Retinal pigment epithelial cell (primary cell): ENCODE data around the gene FOXD1.
"Not testable (repeated sequence)": the region's sequence is repeated elsewhere in the genome, so short reads cannot be mapped to it uniquely, and the experiment has no call there.

Source experiments
- DNase-seq: peaks from one replicate; pipeline ENCODE4 v3.0.0-alpha.2; 2010; ENCODE audit warnings: low read depth
- H3K4me3 ChIP-seq: 2 replicates; pipeline ENCODE4 v1.5.1; 2011; ENCODE audit warnings: mild to moderate bottlenecking, low read length, control low read depth, moderate library complexity
- TF ChIP-seq, protein P1 (sequence below): conservative IDR thresholded peaks from 2 replicates; pipeline ENCODE4 v1.5.1; 2011; ENCODE audit warnings: low read depth, low read length, control low read depth, inconsistent platforms

The FOXD1 gene

DNA sequence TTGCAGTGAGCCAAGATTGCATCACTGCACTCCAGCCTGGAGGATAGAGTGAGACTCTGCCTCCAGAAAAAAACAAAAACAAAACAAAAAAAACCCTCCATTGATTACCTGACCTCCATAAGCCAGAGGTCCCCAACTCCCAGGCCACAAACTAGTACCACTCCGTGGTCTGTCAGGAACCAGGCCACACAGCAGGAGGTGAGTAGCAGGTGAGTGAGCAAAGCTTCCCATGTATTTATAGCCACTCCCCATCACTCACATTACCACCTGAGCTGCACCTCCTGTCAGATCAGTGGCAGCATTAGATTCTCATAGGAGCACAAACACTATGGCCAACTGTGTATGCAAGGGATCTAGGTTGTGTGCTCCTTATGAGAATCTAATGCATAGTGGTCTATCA is 35.9 kb upstream of the FOXD1 start:
- DNase-seq: no peak
- TF ChIP-seq, protein P1, sequence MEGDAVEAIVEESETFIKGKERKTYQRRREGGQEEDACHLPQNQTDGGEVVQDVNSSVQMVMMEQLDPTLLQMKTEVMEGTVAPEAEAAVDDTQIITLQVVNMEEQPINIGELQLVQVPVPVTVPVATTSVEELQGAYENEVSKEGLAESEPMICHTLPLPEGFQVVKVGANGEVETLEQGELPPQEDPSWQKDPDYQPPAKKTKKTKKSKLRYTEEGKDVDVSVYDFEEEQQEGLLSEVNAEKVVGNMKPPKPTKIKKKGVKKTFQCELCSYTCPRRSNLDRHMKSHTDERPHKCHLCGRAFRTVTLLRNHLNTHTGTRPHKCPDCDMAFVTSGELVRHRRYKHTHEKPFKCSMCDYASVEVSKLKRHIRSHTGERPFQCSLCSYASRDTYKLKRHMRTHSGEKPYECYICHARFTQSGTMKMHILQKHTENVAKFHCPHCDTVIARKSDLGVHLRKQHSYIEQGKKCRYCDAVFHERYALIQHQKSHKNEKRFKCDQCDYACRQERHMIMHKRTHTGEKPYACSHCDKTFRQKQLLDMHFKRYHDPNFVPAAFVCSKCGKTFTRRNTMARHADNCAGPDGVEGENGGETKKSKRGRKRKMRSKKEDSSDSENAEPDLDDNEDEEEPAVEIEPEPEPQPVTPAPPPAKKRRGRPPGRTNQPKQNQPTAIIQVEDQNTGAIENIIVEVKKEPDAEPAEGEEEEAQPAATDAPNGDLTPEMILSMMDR: no peak

DNA sequence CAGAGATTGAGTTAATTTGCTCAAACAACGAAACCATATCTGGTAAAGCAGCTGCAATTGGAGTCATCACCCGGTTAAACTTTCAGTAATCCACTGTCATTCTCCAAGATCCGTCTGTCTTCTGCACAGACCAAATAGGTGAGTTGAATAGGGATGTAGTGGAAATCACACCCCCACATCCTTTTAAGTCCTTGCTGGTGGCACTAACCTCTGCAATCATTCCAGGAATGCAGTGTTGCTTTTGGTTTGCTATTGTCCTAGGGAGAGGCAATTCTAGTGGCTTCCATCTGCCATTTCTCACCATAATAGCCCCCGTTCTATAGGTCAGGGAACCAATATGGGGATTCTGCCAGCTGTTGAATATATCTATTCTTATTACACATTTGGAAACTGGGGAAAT is 35.1 kb upstream of the FOXD1 start:
- no peak overlapping the region for H3K4me3 ChIP-seq
- no peak for DNase-seq

More for the DNA sequence above, 35.9 kb upstream of the FOXD1 start:
- no peak overlapping the region for H3K4me3 ChIP-seq

DNA sequence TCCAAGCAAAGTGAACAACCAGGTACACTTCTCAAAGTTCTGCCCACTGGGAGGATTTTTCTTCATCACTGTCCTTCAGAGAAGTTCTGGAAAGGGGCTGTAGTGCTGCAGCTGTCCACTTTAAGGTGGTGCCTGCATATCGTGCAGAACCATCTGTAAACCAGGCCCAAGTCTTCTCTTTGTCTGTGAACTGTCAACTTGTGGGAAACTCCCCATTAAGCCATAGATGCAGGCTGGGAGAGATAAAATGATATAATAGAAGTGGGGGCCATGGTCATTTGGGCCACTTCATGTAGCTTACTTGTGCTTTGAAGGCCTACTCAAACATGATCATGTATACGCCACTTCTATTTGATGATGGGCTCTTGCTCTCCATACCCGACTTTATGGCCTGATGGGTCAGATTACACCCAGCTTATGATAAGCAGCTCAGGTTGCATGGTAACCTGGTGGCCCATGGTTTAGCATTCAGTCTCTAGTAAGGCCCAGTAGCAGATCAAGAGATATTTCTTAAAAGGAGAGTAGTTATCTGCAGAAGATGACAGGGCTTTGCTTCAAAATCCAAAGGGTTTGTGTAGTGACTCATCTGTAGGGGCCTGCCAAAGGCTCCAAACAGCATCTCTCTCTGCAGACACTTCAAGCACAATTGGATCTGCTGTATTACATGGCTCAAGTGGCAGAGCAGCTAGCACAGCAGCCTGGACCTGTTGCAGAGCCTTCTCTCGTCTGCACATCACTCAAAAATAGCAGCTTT is 34.0 kb upstream of the FOXD1 start:
- DNase-seq: no peak
- no peak overlapping the region for H3K4me3 ChIP-seq
- TF ChIP-seq, protein P1: no peak

More for the DNA sequence above, 35.1 kb upstream of the FOXD1 start:
- TF ChIP-seq, protein P1: no peak

DNA sequence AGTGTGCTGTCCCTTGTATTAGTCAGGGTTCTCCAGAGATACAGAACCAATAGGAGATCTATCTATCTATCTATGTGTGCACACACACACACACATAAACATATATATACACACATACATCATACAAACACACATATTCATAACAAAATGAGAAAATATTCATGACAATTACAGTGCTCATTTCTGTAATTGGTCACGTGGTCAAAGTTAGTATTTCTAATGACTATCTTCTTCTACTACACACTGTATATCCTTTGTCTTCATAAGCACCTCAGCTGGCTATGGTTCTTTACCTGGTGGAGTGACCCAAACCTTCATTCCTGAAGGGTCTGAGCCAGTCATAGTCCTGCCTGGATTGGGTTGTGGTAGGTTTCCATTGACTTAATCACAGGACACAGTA is 31.9 kb upstream of the FOXD1 start:
- no peak overlapping the region for H3K4me3 ChIP-seq
- TF ChIP-seq, protein P1: no peak
- DNase-seq: no peak

DNA sequence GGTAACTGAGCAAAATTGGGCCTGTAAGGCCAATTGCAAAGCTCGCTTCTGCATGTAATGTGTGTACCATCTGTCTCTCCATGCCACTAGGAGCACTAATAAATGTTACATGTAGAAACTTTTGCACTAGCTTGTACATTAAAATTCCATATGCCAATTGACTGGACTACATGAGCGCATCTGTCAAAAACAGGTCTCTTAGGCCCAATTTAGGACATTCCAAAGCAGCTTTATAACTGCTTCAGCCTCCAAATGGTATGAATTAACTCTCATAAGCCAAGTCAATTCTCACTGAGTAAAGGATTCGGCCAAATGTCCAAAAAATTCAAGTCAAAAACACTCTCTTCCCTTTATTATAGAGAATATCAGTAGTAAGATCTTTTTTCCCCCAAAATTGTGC is 23.5 kb upstream of the FOXD1 start:
- no peak overlapping the region for H3K4me3 ChIP-seq
- DNase-seq: no peak
- TF ChIP-seq, protein P1: no peak

DNA sequence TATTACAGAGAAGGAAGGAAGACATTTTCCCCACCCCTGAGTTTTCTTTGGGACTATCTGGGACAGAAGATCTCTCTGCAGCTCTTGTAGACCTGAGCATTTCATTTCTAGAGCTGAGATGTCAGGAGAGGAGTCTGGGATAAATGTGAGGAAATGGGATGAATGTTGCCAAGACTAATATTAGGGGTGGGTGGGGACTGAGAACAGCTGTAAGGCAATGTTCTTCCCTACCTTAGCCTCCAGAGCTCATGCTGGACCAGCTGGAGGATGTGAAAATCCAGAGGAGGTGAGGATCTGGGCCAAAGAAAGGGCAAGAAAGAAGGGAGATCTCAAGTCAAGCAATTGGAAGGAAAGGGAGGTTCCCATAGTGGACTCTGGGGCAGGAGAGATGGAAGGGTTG is 23.1 kb upstream of the FOXD1 start:
- TF ChIP-seq, protein P1: no peak
- no peak for DNase-seq
- H3K4me3 ChIP-seq: no peak overlapping the region

DNA sequence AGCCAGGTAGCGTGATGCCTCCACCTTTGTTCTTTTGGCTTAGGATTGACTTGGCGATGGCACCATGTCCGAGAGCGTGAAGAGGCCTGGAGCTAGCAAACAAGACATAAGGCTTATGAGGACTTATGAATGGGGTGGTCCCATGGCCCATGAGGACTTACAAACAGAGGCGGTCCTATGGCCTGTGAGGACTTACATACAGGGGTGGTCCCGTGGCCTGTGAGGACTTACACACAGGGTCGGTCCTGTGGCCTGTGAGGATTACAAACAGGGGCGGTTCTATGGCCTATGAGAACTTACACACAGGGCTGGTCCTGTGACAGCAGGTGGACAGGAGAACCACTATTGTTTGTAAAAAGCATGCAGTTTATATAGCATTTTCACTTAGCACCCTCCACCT is 21.3 kb upstream of the FOXD1 start:
- H3K4me3 ChIP-seq: no peak overlapping the region
- DNase-seq: no peak
- TF ChIP-seq, protein P1: no peak

DNA sequence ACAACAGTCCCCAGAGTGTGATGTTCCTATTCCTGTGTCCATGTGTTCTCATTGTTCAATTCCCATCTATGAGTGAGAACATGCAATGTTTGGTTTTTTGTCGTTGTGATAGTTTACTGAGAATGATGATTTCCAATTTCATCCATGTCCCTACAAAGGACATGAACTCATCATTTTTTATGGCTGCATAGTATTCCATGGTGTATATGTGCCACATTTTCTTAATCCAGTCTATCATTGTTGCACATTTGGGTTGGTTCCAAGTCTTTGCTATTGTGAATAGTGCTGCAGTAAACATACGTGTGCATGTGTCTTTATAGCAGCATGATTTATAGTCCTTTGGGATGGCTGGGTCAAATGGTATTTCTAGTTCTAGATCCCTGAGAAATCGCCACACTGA is 20.1 kb upstream of the FOXD1 start:
- not testable (repeated sequence) for DNase-seq, H3K4me3 ChIP-seq
